Measurements from ENCODE around the gene TNFRSF13B.
"Not testable (repeated sequence)": the region's sequence is repeated elsewhere in the genome, so short reads cannot be mapped to it uniquely, and the experiment has no call there.

Gene TNFRSF13B

GRCh38 chr17:16971458-16972338 lies at the start of gene TNFRSF13B:
TNFRSF13B (minus strand) TSS chr17:16972118; CDS start chr17:16972075, 43 bp downstream.
- DNase-seq (ENCODE audit: low read depth in 2 of 2): no peak

DNA sequence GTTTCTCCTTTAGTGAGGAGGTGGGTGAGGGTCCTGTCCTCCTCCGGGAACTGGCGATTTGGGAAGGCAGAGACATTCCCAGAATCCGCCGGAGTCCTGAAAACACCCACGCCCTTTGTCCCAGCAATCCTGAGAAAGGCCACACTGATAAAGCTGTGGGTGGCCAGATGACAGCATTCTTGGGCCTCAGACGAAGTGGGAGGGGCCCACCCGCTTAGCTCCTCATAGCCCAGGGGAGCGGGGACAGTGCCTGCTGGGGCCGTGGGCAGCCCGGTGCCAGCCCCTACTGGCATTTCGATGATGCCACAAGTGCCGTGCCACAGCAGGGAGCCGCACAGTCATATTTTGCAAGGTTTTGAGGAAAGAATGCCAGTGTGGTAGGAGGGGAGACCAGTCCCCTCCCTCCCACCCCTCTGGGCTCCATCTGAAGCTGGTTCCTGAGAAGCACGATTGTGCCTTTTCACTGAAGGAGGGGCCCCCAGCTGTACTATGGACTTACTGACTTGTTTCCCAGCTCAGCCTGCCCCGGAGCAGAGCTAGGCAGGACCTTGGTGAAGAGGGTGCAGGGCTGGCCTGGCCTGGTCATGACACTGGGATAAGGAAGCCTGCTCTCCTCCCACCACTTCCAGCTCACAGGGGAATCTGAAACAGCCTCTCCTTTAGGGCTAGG lies 49.4 kb upstream of the TNFRSF13B start:
- DNase-seq (ENCODE audit: low read depth in 2 of 2): no peak

GRCh38 chr17:17020821-17021193 lies 48.9 kb upstream of the TNFRSF13B start:
- no peak for DNase-seq (ENCODE audit: low read depth in 2 of 2)

DNA sequence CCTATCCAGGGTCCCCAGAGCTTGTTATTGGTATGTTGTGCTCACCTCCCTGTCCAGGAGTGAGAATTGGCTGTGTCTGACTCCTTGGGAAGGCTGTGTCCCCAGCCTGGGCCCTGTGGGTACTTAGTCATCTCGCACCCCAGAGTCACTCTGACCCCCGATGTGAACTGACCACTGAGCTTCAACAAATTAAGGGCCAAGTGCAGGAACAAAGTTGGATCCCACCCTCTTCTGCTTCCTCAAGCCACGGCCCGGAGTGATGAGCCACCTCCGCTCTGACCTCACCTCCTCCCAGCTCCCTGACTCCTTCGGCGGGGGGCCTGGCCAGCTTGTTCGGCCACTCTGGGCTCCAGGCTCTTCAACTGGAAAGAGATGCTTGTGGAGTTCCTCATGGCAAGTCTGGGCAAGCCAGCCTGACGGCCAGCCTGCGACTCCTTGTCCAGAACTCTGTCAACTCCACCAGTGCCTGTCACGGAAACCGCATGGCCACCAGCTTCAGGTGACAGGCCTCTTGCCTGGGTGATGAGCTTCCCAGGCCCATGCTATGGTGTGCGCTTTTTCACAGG lies 48.1 kb upstream of the TNFRSF13B start:
- DNase-seq (ENCODE audit: low read depth in 2 of 2): no peak

DNA sequence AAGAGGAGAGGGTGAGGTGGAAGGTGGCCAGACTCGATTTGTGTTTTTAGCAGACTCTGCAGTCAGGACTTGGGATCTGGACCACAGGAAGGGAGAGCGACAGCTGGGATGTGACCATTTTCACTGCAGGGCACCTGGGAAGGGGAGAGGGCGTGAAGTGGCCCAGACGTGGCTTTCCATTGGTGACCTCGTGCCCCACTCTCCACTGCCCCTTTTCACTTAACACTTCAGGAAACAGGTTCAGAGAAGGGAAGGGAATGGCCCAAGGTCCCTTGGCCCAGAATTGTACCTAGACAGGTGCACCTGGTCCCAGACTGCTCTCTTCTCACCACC lies 47.5 kb upstream of the TNFRSF13B start:
- no peak for DNase-seq (ENCODE audit: low read depth in 2 of 2)

GRCh38 chr17:17018612-17019429 lies 46.9 kb upstream of the TNFRSF13B start:
- no peak for DNase-seq (ENCODE audit: low read depth in 2 of 2)

DNA sequence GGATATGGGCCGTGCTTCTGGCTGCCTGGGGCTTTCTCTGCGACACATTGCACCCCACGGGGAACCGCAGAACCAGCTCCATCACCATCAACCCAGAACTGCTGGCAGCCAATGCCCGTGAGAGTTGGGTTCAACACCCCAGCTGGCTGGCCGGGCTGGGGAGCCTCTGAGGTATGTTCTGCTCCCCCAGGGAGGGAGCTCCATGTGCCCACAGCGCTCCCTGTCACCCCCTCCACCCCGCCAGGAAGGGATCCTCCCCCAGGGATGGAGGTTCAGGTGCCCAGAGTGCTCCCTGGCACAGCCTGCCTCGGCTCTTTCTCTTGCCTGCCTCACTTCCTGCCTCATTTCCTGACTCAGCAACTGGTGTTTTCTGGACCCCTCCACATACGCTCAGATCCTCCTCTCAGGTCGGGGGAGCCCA lies 46.1 kb upstream of the TNFRSF13B start:
- DNase-seq (ENCODE audit: low read depth in 2 of 2): no peak

- DNase-seq (ENCODE audit: low read depth in 2 of 2): no peak
Measured at GRCh38 chr17:17017343-17018014, 45.6 kb upstream of the TNFRSF13B start.

DNA sequence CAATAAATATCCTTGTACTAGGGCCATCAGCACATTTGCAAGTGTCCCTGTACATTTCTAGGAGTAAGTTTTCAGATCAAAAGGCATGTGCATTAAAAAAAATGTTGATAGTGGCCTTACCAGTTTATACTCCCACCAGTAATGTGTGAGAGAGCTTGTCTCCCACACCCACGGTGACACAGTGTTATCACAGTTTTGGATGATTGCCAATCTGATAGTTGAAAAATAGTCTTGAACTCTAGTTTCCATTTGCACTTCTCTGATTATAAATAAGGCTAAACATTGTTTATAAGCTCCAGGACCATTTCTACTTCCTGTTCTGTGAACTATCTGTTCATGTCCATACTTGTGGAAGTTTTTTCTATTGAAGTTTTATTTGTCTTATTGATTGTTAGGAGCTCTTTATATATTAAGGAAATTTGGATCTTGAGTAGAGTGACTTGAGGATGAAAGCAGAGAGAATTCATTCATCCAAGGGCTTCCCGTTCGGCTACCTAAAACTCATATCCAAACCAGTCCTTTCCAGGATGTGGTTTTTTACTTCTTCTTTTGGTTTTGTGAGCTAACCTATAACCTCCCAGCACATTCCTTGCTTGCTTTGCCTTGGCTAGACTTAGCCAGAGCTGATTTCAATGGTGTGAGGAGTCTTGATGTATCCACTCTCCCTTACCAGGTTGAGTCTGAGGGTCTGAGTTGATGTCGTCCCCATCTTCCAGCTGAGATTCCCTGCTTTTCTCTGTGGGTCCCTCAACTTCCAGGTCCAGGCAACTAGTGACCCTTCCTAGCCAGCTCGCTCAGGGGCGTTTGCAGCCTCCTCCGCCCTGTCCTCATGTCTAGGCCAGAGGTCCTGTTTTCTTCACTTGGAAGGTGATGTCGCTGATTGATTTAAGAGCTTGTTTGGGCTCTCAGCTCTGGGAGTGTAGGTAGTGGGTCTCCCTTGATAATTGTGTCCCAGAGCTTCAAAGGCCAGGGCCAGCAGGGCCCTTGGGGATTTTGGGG lies 44.6 kb upstream of the TNFRSF13B start:
- not testable (repeated sequence) for DNase-seq (ENCODE audit: low read depth in 2 of 2)

GRCh38 chr17:17015230-17015629 lies 43.3 kb upstream of the TNFRSF13B start:
- no peak for DNase-seq (ENCODE audit: low read depth in 2 of 2)

DNA sequence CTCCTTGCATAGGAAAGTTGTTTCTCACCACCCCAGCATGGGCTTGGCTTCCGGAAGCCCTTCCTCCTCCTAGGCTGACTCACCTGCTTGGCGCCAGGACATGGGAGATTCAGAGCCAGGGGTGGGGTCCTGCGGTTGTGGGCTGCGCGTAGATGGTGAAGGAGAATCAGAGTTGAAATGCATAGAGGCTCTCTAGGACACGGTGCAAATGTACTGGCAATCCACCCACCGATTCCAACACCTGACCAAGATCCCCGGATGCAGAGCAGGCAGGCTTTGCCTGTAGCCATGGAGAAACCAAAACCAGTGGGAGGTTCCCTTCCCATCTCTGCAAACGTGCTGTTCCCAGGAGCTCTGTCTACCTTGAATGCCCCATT lies 42.8 kb upstream of the TNFRSF13B start:
- DNase-seq (ENCODE audit: low read depth in 2 of 2): not testable (repeated sequence)

GRCh38 chr17:17013828-17014747 lies 42.2 kb upstream of the TNFRSF13B start:
- not testable (repeated sequence) for DNase-seq (ENCODE audit: low read depth in 2 of 2)

- peak; percentile 84 to 86 for DNase-seq (ENCODE audit: low read depth in 2 of 2)
Measured at GRCh38 chr17:17011043-17011907, 39.4 kb upstream of the TNFRSF13B start.

- not testable (repeated sequence) for DNase-seq (ENCODE audit: low read depth in 2 of 2)
Measured at GRCh38 chr17:17010545-17011034, 38.7 kb upstream of the TNFRSF13B start.

DNA sequence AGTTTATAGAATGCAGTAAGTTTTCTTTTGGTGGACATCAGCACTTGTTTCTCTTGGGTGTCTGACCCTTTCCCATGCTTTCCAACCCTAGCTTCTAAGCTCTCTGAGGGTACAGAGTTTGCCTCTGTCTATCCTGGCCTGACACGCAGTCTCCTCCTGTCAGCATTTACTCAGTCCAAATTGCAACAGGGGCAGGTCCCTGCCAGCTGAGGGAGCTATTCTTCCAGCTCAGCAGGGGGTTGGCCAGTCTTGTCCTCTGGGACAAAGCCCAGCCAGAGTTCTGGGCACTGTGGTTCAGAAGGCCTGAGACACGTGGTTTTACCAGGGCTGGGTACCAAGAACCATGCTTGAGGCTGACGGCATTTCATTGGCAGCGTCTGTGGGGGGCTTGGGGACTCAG lies 38.1 kb upstream of the TNFRSF13B start:
- not testable (repeated sequence) for DNase-seq (ENCODE audit: low read depth in 2 of 2)

DNA sequence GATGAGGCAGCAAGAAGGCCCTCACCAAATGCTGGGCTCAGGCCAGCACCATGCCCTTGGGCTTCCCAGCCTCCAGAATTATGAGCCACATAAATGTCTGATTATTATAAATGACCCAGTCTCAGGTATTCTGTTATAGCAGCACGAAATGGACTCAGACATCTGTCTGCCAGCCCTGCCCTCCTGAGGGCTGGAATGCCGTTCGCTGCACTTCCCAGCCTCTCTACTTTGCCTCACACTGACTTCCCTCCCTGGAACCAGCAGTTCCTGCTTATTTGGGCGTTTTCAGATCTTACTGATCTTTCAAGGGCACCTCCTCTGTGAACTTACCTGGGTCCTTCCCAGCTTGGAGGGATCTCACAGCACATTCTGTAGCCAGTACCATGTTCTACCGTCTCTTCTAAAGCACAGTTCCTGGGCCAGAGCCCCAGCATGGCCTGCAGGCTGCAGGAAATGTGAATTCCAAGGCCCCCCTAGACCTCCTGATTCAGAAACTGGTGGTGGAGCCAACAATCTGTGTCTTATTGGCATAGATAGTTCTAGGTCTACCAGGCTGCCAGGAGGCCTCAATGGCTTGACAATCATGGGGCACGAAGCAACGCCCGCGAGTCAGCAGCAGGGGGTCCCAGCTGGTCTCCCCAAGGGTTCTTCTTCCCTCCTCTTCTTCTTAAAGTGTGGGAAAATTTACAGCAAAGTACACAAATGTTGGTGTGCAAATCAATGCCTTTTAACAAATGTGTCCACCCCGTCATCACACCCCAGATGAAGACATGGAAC lies 36.9 kb upstream of the TNFRSF13B start:
- DNase-seq (ENCODE audit: low read depth in 2 of 2): not testable (repeated sequence)

GRCh38 chr17:17007891-17008290 lies 36.0 kb upstream of the TNFRSF13B start:
- not testable (repeated sequence) for DNase-seq (ENCODE audit: low read depth in 2 of 2)

Measured in fibroblast of skin of left quadriceps (primary cell).